ENCODE results near the gene MTG2. TPM values are rescaled to one million over a fixed set of nuclear protein-coding genes. Genes with fewer than 3 reads are reported as not detected.

Gene MTG2
- total and polyA plus RNA-seq, 11 donors: 20.7 to 40.7 (median 27.9) TPM

DNA sequence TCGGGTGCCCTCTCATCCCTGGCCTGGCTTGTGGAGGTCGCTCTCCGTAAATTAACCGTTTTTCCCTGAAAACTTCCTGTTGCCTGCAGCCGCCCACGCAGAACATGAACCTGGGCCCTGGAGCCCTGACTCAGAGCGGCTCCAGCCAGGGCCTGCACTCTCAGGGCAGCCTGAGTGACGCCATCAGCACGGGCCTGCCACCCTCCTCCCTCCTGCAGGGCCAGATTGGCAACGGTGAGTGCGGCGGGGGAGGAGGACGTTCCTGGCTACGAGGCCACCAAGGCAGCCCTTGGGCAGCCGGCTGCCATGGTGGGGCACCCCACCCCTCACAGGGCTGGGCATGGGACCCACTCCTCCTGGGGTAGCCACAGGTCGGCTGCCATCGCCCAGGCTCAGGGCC is 21.5 kb upstream of the MTG2 start:
- Histone ChIP-seq H3K27ac (no peak overlapping the region), H3K9me3 (no peaks in the 10 kb centered on the region), H3K36me3 (peaks cover 0 to 65% (median 59%) of the 10 kb centered on the region in 9 donors), H3K27me3 (no peaks in the 10 kb centered on the region), H3K4me3 (no peak overlapping the region), H3K4me1 (peaks cover 0 to 13% (median 8%) of the 10 kb centered on the region in 12 donors)
- no peak for TF ChIP-seq POLR2A (IDR thresholded peaks at IDR 0.05)
- TF ChIP-seq, protein P1, sequence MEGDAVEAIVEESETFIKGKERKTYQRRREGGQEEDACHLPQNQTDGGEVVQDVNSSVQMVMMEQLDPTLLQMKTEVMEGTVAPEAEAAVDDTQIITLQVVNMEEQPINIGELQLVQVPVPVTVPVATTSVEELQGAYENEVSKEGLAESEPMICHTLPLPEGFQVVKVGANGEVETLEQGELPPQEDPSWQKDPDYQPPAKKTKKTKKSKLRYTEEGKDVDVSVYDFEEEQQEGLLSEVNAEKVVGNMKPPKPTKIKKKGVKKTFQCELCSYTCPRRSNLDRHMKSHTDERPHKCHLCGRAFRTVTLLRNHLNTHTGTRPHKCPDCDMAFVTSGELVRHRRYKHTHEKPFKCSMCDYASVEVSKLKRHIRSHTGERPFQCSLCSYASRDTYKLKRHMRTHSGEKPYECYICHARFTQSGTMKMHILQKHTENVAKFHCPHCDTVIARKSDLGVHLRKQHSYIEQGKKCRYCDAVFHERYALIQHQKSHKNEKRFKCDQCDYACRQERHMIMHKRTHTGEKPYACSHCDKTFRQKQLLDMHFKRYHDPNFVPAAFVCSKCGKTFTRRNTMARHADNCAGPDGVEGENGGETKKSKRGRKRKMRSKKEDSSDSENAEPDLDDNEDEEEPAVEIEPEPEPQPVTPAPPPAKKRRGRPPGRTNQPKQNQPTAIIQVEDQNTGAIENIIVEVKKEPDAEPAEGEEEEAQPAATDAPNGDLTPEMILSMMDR (IDR thresholded peaks at IDR 0.05): no peak
- WGBS, 4 donors: 78 to 86% (median 80%) methylated on average over 15 to 17 of the region's 17 CpGs
- intact Hi-C loops (cut with DNase I): no loop called here
- DNase-seq (no peak), ATAC-seq (no peak)

DNA sequence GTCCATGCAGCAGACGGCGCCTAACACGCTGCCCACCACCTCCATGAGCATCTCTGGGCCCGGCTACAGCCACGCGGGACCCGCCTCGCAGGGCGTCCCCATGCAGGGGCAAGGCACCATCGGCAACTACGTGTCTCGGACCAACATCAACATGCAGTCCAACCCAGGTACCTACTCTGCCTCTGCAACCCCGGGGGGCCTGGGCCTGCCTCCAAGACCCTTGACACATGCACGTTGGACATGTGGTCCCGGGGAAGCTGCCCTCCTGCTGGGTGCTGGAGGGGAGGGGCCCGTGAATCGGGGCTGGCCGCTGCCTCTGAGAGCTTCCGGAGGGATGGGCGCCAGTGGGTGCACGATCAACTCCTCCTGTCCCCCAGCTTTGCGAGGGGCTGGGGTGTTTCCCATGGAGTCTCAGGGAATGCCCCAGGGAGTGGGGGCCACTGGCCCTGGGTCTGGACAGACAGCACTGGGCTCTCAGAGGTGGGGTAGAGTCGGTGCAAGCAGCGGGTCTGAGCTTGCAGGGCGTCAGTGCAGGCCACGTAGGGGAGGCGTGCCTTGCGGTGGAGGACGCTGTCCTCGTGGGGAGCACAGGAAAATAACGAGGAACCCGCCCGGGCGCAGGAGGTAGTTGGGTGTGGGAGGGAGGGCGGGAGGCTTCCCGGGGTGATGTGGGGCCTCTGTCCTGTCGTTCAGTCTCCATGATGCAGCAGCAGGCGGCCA is 19.9 kb upstream of the MTG2 start:
- 91 to 96% (median 94%) methylated on average over 21 to 38 of the region's 38 CpGs for WGBS, 4 donors
- ATAC-seq (no peak), DNase-seq (peak in 1 of 5 donors; percentile 55)
- no peak for TF ChIP-seq POLR2A (IDR thresholded peaks at IDR 0.05)
- Histone ChIP-seq H3K9me3 (no peaks in the 10 kb centered on the region), H3K4me3 (no peak overlapping the region), H3K4me1 (no peaks in the 10 kb centered on the region), H3K27me3 (no peaks in the 10 kb centered on the region), H3K36me3 (peaks cover 0 to 78% (median 62%) of the 10 kb centered on the region in 9 donors), H3K27ac (no peak overlapping the region)
- intact Hi-C loops (cut with DNase I): no loop called here

DNA sequence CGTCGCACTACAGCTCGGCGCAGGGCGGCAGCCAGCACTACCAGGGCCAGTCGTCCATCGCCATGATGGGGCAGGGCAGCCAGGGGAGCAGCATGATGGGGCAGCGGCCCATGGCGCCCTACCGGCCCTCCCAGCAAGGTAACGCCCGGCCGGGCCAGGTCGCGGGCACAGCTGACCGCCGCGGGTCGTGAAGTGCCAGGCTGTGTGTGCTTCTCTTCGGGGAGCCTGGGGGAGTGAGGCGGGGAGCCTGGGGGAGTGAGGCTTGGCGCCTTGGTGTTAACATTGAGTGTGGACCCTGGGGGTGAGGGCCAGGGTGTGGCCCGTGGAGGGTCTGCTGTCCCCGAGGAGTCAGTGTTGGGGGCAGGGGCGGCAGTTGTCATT is 19.4 kb upstream of the MTG2 start:
- 95 to 98% (median 96%) methylated on average over 9 to 25 of the region's 25 CpGs for WGBS, 4 donors
- H3K27me3 ChIP-seq: no peaks in the 10 kb centered on the region
- no peaks in the 10 kb centered on the region for H3K4me1 ChIP-seq
- intact Hi-C loops (cut with DNase I): no loop called here
- no peak overlapping the region for H3K27ac ChIP-seq
- ATAC-seq (no peak), DNase-seq (peak in 1 of 5 donors; percentile 60)
- TF ChIP-seq, protein P1 (IDR thresholded peaks at IDR 0.05): no peak
- no peak for TF ChIP-seq POLR2A (IDR thresholded peaks at IDR 0.05)
- H3K4me3 ChIP-seq: no peak overlapping the region
- peaks cover 0 to 83% (median 66%) of the 10 kb centered on the region in 9 donors for H3K36me3 ChIP-seq
- no peaks in the 10 kb centered on the region for H3K9me3 ChIP-seq

DNA sequence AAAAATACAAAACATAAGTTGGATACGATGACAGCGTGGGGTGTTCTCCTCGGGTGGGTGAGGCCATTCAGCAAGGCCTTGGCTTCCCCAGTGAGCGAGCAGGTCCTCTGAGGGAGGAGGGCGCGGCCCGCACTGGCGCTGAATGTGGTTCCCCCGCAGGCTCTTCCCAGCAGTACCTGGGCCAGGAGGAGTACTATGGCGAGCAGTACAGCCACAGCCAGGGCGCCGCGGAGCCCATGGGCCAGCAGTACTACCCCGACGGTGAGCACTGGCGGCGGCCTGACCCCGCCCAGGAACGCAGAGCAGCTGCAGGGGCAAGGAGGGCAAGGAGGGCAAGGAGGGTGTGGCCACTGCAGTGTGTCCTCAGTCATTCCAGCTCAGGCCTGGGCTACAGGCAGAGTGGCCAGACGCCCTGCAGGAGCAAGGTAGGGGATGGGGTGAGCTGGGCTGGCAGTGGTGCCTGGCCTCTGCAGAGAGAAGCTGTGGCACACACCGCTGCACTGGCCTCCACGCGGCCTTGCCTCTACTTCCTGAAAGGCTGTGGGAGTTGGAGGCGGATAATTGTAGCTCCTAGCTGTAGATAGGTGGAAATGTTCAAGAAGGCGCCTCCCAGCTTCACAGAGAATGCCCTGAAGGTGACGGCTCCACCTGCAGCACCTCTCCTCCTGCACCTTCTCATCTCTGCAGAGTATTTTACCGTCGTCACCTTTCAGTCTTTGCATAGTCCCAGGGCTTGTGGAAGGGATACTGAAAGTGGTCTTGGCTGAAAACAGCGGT is 18.7 kb upstream of the MTG2 start:
- Histone ChIP-seq H3K36me3 (peaks cover 0 to 90% (median 69%) of the 10 kb centered on the region in 9 donors), H3K9me3 (no peaks in the 10 kb centered on the region), H3K4me3 (no peak overlapping the region), H3K4me1 (no peaks in the 10 kb centered on the region), H3K27me3 (no peaks in the 10 kb centered on the region), H3K27ac (no peak overlapping the region)
- peak in 1 of 5 donors; percentile 63 for DNase-seq
- intact Hi-C loops (cut with DNase I): no loop called here
- ATAC-seq: no peak
- TF ChIP-seq, protein P1 (IDR thresholded peaks at IDR 0.05): no peak
- no peak for TF ChIP-seq POLR2A (IDR thresholded peaks at IDR 0.05)
- 94 to 96% (median 96%) methylated on average over 18 to 29 of the region's 29 CpGs for WGBS, 4 donors
